A673 (cell line): ENCODE measurements around the gene HDAC4. TPM values are rescaled to one million over a fixed set of nuclear protein-coding genes. Genes with fewer than 3 reads are reported as not detected.

Experiments
- BruUV-seq: library from RNA; stranded (reverse); fragments of 400-500 nt; replicated peaks from 2 replicates; lab custom pipeline; 2021; lab: Mats Ljungman, UMichigan
- CTCF ChIA-PET: fragments of 300-600 bp; sonication (Branson Sonifier 250); formaldehyde crosslinking; loops from one replicate; lab custom pipeline; 2022; ENCODE audit warnings: antibody characterized with exemption; lab: Charles Lee
- POLR2A ChIA-PET: fragments of 300-600 bp; sonication (Branson Sonifier 250); formaldehyde crosslinking; loops from one replicate; lab custom pipeline; 2022; ENCODE audit warnings: antibody characterized with exemption; ENCODE audit not compliant: low non-redundant PET; lab: Charles Lee
- DNase-seq: peaks from one replicate; pipeline ENCODE4 v3.0.0-alpha.2; 2015; ENCODE audit warnings: low spot score
- H3K27ac ChIP-seq: fragments of 200-600 bp; sonication (generic); 2 replicates; pipeline ENCODE4 v1.5.1; 2016; ENCODE audit warnings: mixed run types, low read depth, mild to moderate bottlenecking, mixed read lengths, antibody characterized with exemption, low read length; ENCODE audit not compliant: poor library complexity, severe bottlenecking
- H3K27me3 ChIP-seq: fragments of 200-600 bp; sonication (generic); replicated peaks from 2 replicates; pipeline ENCODE4 v1.6.1; 2017; ENCODE audit warnings: mixed run types, low read depth, mild to moderate bottlenecking, mixed read lengths, antibody characterized with exemption, low read length; ENCODE audit not compliant: insufficient read depth, poor library complexity
- H3K36me3 ChIP-seq: fragments of 200-600 bp; sonication (generic); 2 replicates; pipeline ENCODE4 v1.6.1; 2016; ENCODE audit warnings: mixed run types, mild to moderate bottlenecking, mixed read lengths, antibody characterized with exemption, low read length; ENCODE audit not compliant: insufficient read depth, poor library complexity, severe bottlenecking
- H3K4me1 ChIP-seq: fragments of 200-600 bp; sonication (generic); 2 replicates; pipeline ENCODE4 v1.6.1; 2017; ENCODE audit warnings: mixed run types, mild to moderate bottlenecking, mixed read lengths, antibody characterized with exemption, low read length; ENCODE audit not compliant: insufficient read depth, poor library complexity, severe bottlenecking
- H3K4me3 ChIP-seq: fragments of 200-600 bp; sonication (generic); 2 replicates; pipeline ENCODE4 v1.5.1; 2016; ENCODE audit warnings: low read depth, mixed run types, mild to moderate bottlenecking, mixed read lengths, low read length; ENCODE audit not compliant: poor library complexity, severe bottlenecking
- H3K9me3 ChIP-seq: fragments of 200-600 bp; sonication (generic); 2 replicates; pipeline ENCODE4 v1.6.1; 2016; ENCODE audit warnings: mixed run types, low read depth, mild to moderate bottlenecking, mixed read lengths, antibody characterized with exemption, low read length; ENCODE audit not compliant: poor library complexity, severe bottlenecking
- CTCF ChIP-seq: fragments of 300-800, 200-600 bp; sonication (generic); conservative IDR thresholded peaks from 2 replicates; pipeline ENCODE4 v1.5.1; 2017; ENCODE audit warnings: low read depth, mild to moderate bottlenecking, antibody characterized with exemption, low read length, moderate library complexity, mixed read lengths
- EZH2 ChIP-seq: fragments of 200-600 bp; sonication (generic); IDR thresholded peaks from 2 replicates; pipeline ENCODE4 v1.6.1; 2017; ENCODE audit warnings: borderline replicate concordance, low read depth, mild to moderate bottlenecking, mixed read lengths, antibody characterized with exemption, low read length; ENCODE audit not compliant: poor library complexity, severe bottlenecking
- intact Hi-C: fragments of 100-400 bp; cut with micrococcal nuclease; formaldehyde crosslinking; loops from one replicate; pipeline ENCODE4 v1.10.0; 2022; ENCODE audit not compliant: unreplicated experiment
- total RNA-seq: library from RNA; stranded (reverse); gene quantifications from 2 replicates; pipeline ENCODE4 v1.2.3, GENCODE V29; 2021

HDAC4 gene
- total RNA-seq, 1 experiment from 2014 or later = 40.0 TPM

DNA sequence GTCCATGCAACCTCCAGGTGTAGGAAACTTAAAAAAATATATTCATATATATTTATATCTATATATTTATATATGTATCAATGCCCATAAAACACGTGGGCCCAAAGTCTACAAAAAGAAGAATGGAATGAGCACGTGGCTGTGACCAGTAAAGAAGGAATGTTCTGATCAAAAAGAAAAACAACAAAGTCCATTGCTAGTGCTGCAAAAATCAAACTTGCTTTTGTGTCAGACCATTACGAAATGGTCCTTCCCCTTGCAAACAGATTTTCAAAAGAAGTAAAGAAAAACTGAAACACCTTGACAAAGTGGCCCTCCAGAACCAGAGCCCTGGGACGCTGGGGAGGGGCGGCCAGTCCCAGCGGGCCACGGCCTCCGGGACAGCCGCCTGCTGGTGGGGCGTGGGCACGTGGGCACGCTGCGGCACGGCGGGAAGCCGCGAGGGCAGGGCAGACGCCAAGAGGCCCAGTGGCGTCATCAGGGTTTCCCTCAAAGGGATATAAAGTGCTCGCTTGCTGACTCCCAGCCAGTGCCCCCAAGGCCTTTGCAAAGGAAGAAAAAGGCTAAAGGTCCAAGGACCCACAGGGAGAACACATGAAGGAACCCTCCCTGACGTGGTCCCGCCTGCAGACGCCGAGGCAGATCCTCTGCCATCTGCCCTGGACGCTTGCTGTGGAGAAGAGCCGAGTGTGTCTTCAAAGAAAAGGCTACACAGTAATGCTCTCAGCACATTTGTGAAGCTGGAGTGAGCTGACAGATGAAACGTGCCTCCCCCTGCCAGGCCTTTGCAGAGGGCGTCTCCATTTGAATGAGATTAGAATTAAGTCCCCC, 351.2 kb downstream of the HDAC4 start:
- TF ChIP-seq CTCF (no peak), EZH2 (no peak)
- DNase-seq = no peak
- no peaks in the 10 kb centered on the region for H3K9me3 ChIP-seq
- ChIA-PET POLR2A (no interaction called here), CTCF (no interaction called here)
- H3K36me3 ChIP-seq = no peaks in the 10 kb centered on the region
- H3K27me3 ChIP-seq = no peaks in the 10 kb centered on the region
- no peak overlapping the region for H3K27ac ChIP-seq
- no peak overlapping the region for H3K4me3 ChIP-seq
- intact Hi-C loops = no loop called here
- no peaks in the 10 kb centered on the region for H3K4me1 ChIP-seq
- no TSS peak for BruUV-seq

GRCh38 chr2:239048736-239049135, 352.1 kb downstream of the HDAC4 start:
- Histone ChIP-seq H3K27ac (no peak overlapping the region), H3K4me1 (no peaks in the 10 kb centered on the region), H3K36me3 (no peaks in the 10 kb centered on the region), H3K4me3 (no peak overlapping the region), H3K27me3 (no peaks in the 10 kb centered on the region), H3K9me3 (no peaks in the 10 kb centered on the region)
- BruUV-seq = no TSS peak
- TF ChIP-seq EZH2 = no peak
- no peak for TF ChIP-seq CTCF
- CTCF ChIA-PET = no interaction called here
- intact Hi-C loops = no loop called here
- POLR2A ChIA-PET = no interaction called here
- no peak for DNase-seq

GRCh38 chr2:239047861-239048260, 353.0 kb downstream of the HDAC4 start:
- Histone ChIP-seq H3K4me3 (no peak overlapping the region), H3K36me3 (no peaks in the 10 kb centered on the region), H3K9me3 (no peaks in the 10 kb centered on the region), H3K4me1 (no peaks in the 10 kb centered on the region), H3K27me3 (no peaks in the 10 kb centered on the region), H3K27ac (no peak overlapping the region)
- DNase-seq = no peak
- intact Hi-C loops = no loop called here
- BruUV-seq = no TSS peak
- CTCF ChIA-PET = no interaction called here
- POLR2A ChIA-PET = no interaction called here
- no peak for TF ChIP-seq CTCF
- TF ChIP-seq EZH2 = no peak
